CMK (cell line): ENCODE measurements around the gene PSD.

Source experiments
- DNase-seq: peaks from one replicate; pipeline ENCODE4 v3.0.0-alpha.2; 2010; ENCODE audit warnings: low read depth

The PSD gene

GRCh38 chr10:102438374-102438773 lies 19.8 kb upstream of the PSD start:
- no peak for DNase-seq

DNA sequence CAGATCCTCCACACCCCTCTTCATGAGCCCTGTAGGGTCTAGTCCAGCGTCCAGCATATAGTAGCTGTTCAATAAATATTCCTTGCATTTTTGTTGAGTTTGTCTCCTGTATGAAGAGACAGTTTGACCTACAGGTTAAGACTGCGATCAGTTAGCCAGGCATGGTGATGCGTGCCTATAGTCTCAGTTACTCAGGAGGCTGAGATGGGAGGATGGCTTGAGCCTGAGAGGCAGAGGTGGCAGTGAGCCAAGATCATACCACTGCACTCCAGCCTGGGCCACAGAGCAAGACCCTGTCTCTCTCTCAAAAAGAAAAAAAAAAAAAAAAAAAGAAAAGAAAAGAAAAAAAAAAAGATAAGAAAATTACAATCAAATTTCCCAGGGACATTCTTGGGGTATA lies 18.9 kb upstream of the PSD start:
- DNase-seq = no peak

DNA sequence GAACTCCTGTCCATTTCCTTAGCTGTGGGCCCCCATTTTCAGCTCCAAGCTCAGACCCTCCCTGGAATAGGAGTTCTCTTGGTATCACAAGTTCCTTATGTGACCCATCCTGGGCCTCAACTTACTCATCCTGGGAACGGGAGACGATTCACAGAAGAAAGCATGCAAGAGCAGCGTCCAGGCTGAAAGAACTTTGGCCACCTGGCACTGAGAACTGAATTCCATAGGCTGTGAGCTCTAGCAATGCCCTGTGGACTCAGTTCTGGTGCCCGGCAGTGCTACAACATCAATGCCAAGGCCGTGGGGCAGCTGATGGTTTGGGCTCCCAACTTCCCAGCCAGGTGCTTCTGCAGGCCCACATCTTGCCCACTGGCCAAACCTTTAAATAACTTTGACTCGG lies 17.7 kb upstream of the PSD start:
- DNase-seq = no peak

DNA sequence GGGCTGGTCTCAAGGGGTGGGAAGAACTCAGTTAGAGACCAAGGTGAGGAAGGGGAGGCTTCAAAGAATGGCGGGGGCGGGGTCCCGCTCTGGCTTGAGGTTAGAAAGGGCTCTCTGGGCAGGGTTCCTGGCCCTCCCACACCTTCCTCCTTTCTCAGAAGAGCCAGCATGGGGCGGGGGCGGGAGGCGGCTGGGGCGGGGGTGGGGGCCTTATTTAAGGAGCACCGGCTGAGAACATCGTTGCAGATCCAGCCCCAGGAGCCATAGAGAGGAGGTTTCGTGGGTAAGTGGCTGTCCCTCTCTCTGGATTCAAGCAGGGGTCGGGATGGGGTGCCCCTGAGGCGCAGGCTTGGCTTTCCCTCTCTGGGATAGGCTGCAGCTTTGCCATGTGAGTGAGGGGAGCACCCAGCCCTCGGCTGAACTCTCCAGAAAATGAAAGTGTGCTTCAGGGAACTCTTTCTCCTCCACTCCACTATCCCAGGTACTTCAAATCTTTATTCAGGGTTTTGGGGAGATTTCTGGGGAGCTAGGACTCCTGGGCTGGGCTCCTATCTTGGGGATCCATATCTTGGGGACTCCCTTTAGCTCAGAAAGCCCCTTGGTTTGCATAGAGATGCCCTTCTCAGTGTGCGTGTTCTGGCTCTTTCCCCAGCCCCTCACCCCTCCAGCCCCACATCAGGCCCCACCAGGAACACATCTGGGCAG lies 17.1 kb upstream of the PSD start:
- peak; percentile 92 for DNase-seq

DNA sequence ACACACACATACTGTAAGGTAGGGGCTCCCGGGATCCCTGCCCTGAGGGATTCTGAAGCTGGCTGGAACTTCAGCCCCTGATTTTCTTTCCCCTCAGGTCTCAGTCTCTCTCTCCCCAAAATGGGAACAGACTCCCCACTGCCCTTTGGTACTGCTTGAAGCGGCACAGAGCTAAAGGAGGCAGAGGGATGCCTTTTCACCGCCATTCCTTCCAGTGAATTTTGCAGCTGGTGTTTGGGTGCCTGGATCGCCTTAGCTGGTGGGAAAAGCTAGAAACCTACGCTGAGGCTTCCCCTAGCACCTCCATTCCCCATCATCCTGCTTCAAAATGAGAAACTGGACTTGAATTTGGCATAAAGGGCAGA lies 16.5 kb upstream of the PSD start:
- no peak for DNase-seq

- peak; percentile 70 for DNase-seq
Measured at GRCh38 chr10:102434394-102435132, 16.0 kb upstream of the PSD start.

GRCh38 chr10:102433619-102434046 lies 15.0 kb upstream of the PSD start:
- DNase-seq = peak; percentile 88

GRCh38 chr10:102432162-102432950 lies 13.8 kb upstream of the PSD start, which contains the start of gene CUEDC2:
CUEDC2 (minus strand) TSS chr10:102432574; CDS start chr10:102425188, 7,386 bp downstream.
- DNase-seq = peak; percentile 97

GRCh38 chr10:102431452-102432124 lies 13.0 kb upstream of the PSD start:
- no peak for DNase-seq

- DNase-seq = no peak
Measured at GRCh38 chr10:102429468-102429867, 10.9 kb upstream of the PSD start.

- no peak for DNase-seq
Measured at GRCh38 chr10:102426803-102427287, 8.3 kb upstream of the PSD start.

GRCh38 chr10:102425444-102425843 lies 6.9 kb upstream of the PSD start:
- DNase-seq = no peak

DNA sequence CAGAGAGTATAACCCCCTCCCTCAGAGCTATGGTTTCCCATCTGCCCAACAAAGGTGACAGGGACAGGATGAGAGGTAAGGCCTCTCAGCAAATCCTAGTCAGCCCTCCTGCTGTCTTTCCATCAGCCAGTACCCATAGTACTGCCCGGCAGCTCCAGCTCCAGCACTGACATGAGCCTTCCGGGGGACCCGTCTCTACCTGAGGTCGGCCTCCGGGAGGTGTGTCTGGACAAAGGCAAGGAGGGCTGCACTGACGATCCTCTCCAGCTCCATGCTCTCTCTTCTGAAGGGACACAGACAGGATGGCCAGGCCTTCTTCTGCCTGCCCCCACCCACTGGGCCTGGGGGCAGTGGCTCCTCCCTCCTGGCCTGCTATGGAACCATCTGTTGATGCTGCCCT lies 6.3 kb upstream of the PSD start:
- no peak for DNase-seq

DNA sequence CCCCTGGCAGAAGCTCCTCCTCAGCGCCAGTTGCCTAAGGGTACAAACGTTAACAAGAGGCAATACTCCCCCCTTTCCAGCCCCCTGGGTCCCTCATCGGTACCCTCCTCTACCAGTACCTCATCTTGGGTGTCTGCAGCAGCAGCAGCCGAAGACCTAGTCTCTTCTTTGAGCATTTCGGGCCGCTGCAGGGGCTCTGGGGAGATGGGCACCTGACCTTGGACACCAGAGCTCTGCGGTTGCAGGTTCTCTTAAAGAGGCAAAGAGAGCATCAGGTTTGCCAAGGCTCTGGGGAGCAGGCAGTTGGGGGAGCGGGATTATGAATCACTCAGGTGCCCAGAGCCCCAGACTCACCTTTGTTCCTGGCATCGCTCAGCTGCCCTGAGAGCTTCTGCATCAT lies 5.6 kb upstream of the PSD start:
- DNase-seq = no peak

DNA sequence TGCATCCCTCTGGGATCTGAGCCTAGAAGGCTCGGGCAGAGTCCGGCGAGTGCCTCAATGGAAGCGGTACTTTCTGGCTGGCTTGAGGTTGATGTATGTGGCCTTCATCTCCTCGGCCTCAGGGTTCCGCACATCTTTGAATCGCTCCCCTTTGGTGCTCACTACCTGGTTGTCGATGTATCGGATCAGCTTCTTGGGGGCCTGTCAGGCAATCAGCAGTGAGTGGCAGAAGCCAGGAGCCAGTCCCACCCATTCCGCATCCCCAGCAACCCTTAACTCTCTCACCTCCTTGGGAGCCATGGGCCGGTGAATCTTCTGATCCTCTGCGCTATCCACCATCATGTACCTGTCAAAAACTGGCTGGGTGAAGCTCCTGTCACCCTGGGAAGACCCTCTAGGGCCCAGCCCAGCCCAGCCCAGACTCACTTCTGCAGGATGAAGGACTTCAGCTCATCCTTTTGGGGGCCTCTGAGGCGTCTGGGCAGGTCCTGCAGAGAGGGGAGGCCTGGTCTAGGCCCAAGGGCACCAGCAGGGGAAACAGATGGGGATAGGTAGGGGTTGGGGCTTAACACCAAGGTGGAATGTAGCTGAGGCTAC lies 4.9 kb upstream of the PSD start:
- DNase-seq = no peak

- DNase-seq = peak; percentile 72
Measured at GRCh38 chr10:102422545-102423129, 4.1 kb upstream of the PSD start.

- DNase-seq = peak; percentile 64
Measured at GRCh38 chr10:102421757-102422512, 3.4 kb upstream of the PSD start.

DNA sequence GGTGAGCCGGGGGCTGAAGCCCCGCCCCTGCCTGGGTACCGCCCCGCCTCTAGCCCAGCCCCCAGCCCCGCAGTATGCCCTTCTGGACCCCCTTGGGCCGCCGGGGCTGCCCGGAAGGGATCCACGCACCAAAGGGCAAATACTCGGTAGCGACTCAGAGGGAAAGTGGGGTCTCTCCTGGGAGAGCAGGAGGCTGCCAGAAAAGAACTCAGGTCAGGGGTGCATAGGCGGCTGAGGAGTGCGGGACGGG lies 2.8 kb upstream of the PSD start:
- DNase-seq = no peak

GRCh38 chr10:102420714-102421506 lies 2.3 kb upstream of the PSD start, which contains the start of gene FBXL15:
FBXL15 (plus strand) TSS chr10:102420836; CDS start chr10:102421130, 294 bp downstream.
- DNase-seq = peak; percentile 95

- DNase-seq = no peak
Measured at GRCh38 chr10:102420181-102420713, 1.7 kb upstream of the PSD start.
